CD4-positive, alpha-beta T cell treated with Interleukin-15 for 1 hour (primary cell): ENCODE measurements around the gene SGCA.

Experiments used
- DNase-seq: peaks from one replicate; pipeline ENCODE4 v3.0.0-alpha.2; 2020

SGCA gene

GRCh38 chr17:50183421-50183994, 17.7 kb downstream of the SGCA start:
- no peak for DNase-seq

GRCh38 chr17:50184064-50184463, 18.3 kb downstream of the SGCA start:
- no peak for DNase-seq

- peak; percentile 29 for DNase-seq
Observed at GRCh38 chr17:50184611-50185398, 19.0 kb downstream of the SGCA start.

- no peak for DNase-seq
Observed at GRCh38 chr17:50185631-50186471, 20.0 kb downstream of the SGCA start.

GRCh38 chr17:50186661-50187393, 21.0 kb downstream of the SGCA start:
- no peak for DNase-seq

- DNase-seq: no peak
Observed at GRCh38 chr17:50187394-50187725, 21.6 kb downstream of the SGCA start.

- DNase-seq: no peak
Observed at GRCh38 chr17:50187751-50188530, 22.1 kb downstream of the SGCA start.

- no peak for DNase-seq
Observed at GRCh38 chr17:50188531-50188920, 22.7 kb downstream of the SGCA start.

GRCh38 chr17:50188921-50189549, 23.2 kb downstream of the SGCA start:
- DNase-seq: no peak

- no peak for DNase-seq
Observed at GRCh38 chr17:50189550-50190292, 23.9 kb downstream of the SGCA start.

GRCh38 chr17:50190293-50190602, 24.4 kb downstream of the SGCA start:
- DNase-seq: no peak

- DNase-seq: no peak
Observed at GRCh38 chr17:50190603-50191358, 25.0 kb downstream of the SGCA start.

GRCh38 chr17:50191359-50192143, 25.7 kb downstream of the SGCA start:
- DNase-seq: no peak

GRCh38 chr17:50192144-50192617, 26.4 kb downstream of the SGCA start:
- no peak for DNase-seq

GRCh38 chr17:50192618-50193291, 26.9 kb downstream of the SGCA start:
- DNase-seq: no peak

GRCh38 chr17:50194140-50194933, 28.5 kb downstream of the SGCA start:
- no peak for DNase-seq

- no peak for DNase-seq
Observed at GRCh38 chr17:50194934-50195865, 29.4 kb downstream of the SGCA start.
